Middle frontal gyrus (tissue), 1 donor: Measurements from ENCODE around the gene TMEM129.
A peak's percentile ranks its signal among the peaks of the same experiment; 100 is the strongest.
"Not testable (repeated sequence)": the region's sequence is repeated elsewhere in the genome, so short reads cannot be mapped to it uniquely, and the experiment has no call there.

Experiments
- DNase-seq: peaks from one replicate; pipeline ENCODE4 v3.0.0-alpha.2; 2015; ENCODE audit warnings: low spot score; ENCODE audit errors: extremely low spot score

Gene TMEM129

DNA sequence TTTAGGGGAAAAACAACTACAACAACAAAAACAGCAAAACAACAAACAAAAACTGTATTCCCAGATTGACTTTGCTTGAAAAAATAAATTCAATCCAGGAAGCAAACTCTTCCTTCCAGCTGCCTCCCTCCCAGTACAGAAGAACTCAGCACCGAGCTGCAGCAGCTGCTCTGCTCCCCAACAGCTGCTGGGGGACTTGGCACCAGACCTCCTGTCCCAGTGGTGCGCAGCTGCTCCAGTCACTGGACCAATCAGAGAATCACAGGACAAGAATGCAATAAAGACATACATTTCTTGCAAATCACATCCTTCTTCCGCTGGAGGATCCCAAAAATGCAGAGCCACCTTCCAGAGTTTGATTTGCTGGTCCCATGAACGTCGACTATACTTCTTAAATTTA is 25.2 kb downstream of the TMEM129 start:
- DNase-seq, result no peak

DNA sequence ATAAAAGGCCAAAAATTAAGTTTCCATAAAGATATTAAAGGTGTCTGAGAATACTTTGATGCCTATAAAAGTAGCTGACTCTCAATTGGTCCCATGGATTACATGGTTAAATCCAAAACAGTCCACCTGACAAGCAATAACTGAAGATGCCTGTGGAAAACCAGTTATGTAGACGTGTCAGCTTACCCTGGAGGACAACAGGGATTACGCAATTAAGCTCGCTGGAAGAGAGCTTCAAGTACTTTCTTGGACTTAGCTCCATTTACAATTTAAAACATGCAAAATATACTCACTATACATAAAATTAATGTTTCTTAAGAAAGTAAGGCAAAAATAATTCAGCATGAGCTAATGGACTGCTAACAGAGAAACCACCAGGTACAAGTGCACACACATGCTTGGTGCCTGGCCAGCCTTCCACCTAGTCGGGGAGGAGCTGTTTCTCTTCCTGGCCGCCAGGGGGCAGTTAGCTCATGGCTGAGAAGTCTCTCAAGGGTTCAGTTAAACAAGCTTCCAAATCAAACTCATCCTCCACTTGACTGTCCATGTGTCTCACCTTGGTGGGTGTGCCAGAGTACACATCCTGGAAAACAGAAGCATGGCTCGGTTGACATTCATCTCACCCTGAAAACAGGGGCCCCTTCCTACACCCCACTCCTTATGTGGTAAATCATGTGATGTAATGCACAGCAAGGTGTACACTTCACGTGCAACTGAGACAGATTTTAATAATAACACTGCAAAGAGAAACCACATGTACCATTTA is 27.8 kb downstream of the TMEM129 start:
- DNase-seq, result no peak

DNA sequence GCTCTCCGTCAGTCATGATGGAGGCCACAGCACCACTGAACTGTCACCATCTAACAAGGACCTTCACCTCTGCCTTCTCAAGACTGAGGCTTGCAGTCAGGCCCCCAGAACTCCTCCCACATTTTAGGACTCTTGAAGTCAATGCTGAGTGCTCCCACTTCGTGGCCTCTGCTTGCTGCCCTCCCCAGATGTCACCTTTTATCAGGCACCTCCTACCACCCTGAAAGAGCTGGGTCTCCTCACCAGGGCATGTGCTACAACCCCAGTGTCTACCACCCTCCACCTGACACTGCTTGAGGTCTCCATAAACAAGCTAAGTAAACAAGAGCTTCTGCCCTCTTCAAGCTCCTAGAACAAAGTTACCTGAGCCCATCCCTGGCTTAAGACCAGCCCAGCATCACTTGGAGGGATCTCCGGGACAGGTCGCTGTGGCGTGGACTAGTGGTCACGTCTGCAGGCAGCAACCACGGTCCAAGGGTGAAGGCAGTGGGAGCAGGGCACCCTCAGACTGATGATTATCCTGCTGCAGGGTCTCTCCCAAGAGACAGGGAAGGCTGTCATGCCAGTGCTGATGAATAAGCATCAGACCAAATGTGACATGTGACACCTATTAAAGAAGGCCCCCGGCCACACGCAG is 29.3 kb downstream of the TMEM129 start:
- no peak for DNase-seq

DNA sequence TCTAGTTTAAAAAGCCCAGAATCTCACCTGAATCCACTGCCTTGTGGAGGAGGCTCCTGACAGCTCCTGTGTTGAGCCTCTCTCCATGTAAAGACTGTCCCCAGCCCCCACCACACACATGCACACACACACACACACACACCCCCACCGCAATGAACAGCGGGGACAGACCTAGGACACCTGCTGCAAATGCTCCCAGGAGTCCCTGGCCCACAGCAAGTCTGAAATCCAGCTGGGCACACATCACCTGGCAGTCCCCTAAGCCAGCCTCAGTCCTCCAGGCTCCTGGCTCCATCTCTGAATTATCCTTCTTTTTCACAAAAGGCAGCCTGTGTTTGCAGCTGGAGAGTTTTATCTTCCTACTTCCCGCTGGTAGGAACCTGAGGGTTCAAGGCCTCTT is 30.4 kb downstream of the TMEM129 start:
- DNase-seq, result no peak

DNA sequence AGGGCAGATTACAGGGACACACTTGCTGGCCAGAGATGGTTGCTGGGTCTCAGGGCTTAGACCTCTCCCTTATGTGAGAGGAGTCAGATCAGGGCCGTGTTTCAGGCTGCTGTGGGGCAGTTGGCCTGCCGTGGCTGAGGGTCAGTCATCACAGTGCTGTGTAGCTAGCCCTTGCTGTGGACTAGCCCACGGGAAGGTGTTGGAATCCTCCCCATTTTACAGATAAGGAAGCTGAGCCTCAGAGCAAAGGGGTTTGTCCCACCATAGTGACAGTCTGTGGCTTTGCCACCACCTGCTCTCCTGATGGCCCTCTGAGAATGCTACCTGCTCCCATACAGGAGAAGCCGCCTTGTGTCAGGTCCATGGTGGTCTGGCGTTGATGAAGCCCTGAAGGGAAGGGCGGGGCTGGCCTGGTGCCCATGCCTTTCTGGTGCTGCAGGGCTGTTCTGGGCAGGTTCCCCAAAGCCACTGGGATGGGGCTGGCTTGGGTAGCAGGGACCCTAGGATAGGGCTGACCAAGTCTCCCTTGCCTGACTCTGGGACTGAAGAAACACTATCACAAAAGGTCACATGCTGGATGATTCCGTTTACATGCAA is 34.6 kb downstream of the TMEM129 start:
- DNase-seq, result no peak

DNA sequence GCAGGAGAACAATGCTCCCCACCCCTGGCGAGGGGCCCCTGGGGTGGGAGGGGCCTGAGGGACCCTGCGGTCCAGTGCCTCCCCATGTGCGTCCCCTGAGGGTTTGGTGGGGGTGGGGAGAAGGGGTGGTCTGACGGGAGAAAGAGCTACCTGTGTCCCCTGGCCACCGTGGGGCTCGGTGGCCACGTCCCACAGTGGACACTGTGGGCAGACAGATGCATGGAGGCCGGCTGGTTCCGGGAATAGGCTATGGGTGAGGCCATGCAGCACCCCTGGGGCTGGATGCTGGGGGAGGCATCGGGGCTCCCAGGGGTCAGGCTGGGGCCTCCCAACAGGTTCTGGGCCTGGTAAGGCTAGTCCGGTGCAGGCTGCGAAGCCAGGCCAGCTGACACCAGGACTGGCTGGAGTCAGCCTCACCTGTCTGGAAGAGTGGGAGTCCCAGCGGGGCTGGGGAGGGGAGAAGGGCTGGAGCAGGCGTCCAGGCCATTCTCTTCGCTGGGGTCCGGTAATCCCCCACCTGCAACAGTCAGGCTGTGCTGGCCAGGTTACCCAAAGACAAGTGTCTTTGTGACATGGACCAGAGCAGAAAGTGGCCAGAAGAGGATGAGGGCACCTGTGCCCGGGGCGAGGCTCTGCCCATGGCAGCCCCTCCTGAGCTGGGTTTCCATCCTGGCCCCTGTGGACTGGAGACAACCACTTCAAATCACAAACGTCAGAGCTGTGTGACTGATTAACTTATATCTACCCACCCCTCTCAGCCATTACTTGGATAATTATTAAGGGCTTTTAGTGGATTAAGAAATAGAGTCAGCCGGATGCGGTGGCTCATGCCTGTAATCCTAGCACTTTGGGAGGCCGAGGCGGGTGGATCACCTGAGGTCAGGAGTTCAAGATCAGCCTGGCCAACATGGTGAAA is 35.6 kb downstream of the TMEM129 start:
- no peak for DNase-seq

DNA sequence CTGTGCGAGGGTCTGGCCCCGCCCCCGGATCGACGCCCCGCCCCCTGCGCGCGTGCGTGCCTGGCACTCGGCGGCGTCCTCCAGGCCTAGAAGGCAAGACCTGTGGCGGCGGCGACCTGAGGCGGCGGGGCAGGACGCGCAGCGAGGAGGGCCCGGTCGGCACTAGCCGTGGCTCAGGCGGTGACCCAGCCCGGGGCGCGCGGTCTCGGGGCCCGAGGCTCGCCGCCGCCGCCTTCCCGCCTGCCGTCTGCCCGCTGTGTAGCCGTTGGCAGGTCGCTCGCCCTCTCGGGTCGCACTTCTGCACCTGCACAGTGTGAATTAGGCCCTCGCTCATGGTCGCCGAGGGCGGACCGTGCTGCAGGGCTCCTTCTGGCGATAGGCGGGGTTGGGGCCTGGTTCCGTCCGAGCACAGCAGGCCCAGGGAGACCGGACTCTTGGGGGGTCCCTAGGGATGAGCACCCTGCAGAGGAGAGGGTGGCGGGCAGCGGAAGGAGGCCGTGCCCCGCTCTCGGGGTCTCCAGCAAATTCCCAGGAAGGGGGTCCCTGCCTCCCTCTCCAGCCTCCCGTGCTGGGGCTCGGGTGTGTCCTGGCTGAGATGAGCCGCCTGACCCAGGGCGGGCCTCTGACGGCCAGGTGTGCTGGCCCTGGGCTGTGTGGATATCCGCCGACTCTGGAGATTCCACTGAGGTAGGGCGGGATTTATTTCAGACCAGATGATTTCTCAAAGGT is 36.5 kb downstream of the TMEM129 start:
- no peak for DNase-seq

DNA sequence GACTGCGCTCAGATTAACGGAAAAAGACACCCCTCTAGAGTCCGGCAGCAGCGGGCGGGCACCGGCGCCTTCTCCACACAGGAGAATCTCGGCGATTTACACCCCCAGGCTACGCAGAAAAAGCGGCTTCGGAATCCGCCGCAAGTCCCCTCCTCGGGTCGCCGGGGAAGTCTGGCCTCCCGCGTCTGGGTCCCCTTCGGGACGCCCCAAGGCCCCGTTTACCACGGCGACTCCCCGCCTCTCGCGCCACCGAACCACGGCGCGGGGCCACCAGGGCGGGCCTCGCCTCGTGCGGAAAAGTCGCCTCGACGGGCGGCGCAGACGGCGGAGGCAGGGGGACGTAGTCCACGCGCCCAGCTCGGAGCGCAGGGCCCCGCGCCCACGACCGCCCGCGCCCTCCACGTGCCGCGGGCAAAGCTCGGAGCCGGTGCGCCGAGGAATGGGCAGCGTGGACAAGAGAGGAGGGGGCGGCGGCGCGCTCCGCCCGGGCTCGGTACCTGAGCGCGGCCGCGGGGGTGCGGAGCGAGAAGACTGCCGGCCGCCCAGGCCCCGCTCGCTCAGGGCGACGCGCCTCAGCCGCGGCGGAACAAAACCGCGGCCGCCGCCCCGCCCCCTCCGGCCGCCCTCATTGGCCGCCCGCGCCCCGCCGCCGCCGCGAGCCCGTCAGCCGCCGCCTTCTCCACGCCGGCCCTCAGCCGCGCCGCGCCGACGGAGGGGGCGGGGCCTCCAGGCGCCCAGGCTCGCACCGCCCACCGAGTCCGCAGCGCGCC is 37.2 kb downstream of the TMEM129 start, which contains the start of gene FAM53A:
TSS of gene FAM53A (minus strand) at position 578 of the 770 bp plus-strand sequence. CDS start 15,572 bp downstream, outside the sequence.
- DNase-seq, result peak; percentile 62

DNA sequence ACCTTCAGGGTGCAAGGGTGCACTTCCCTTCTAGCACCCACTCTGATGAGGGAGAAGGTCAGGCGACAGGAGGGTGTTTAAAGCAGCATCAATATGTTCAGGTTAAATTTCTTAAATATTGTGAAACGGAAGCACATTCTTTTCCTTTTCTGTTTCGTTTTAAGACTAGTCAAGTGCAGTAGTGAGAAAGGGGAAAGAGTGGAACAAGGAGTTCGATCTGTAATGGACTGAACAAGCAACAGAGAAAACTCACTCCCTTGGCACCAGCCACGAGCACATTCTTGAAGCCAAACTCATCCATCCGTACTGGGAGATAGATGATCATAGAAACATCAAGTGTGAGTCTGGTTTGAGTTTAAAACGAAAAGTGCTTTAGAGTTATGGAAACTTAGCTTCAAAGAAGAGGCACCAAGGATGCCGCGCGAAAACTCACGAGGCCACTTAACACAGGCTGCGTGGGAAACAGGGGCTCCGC is 37.8 kb downstream of the TMEM129 start:
- no peak for DNase-seq

DNA sequence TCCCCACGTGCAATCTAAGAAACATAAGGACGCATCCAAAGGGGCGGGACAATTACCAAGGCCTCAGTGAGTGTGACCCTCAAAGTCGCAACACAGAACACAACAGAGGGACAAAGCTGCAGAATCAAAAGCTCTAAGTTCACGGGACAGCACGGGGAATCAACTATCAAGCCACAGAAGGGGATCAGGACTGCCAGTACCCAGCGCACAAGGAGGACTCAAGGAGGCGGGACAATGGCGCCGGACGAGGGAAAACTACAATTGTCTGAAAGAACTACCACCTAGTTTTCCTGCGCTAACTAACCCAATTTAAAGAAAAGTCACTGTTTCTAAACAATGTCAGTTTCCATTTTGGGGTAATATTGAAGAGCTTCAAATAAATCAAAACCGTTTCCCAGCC is 38.3 kb downstream of the TMEM129 start:
- DNase-seq, result no peak

DNA sequence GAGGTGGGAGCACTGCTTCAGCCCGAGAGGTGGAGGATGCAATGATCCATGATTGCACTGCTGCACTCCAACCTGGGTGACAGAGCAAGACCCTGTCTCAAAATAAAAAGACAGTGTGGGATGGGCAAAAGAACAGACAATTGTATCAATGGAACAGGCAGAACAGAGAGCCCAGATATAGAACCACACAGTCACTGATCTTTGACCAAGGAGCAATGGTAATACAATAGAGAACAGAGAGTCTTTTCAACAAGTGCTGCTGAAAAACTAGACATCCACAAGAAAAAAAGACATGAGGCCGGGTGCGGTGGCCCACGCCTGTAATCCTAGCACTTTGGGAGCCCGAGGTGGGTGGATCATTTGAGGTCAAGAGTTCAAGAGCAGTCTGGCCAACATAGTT is 42.9 kb downstream of the TMEM129 start:
- DNase-seq, result no peak

DNA sequence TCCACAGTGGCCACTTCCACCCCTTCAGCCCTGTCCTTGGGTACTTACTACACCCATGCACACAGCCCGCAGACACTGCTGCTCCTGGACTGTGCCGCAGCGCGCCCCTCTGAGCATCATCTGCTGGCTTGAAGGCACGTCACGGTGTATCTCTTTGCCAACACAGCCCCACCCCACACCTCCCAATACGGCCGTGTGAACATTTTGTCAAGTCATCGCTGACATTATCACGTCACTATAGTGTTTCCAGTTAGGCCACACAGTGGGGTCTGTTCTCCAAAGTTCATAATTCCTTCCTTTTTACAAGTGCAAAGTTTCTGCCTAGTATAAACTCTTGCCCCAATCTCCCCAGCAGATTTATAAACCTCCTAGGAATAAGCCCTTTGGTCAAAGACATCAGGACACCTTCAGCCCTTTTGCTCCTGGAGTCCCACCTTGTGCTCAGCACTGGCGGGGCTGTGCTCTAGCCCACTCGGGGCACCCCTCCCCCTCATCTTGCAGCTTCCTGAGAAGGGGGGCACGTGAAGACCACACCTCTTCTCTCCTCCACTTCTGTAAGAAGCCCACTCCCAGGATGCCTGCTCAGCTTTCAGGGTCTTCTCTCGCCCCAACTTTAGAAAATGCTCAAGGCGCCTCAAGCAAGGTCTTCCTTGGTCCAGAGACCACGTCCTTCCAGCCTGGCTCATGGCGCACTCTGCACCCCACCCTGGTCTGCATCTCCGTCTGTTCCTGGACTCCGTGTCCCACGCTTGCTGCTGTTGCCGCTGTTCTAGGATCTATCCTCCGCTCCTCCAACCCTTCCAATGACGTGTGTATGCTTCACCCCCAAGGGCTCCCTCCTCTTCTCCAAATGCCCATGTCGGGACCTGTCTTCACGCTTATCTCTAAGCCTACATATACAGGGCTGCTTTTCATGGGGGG is 44.3 kb downstream of the TMEM129 start:
- DNase-seq, result no peak

DNA sequence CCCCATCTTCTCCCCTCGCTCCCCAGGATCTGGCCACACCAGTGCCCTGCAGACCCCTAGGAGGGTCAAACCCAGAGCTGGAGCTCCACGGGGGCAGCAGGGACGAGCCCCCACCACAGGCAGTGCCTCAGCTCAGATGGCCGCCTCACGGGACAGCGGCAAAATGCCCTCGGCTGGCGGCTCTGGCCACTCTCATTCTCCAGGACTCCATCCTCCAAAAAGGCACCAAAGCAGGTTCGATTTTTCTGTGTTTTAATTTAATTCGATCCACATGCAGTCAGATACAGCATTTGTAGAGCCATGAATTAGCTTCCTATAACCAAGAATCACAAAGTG is 45.4 kb downstream of the TMEM129 start:
- DNase-seq, result no peak

DNA sequence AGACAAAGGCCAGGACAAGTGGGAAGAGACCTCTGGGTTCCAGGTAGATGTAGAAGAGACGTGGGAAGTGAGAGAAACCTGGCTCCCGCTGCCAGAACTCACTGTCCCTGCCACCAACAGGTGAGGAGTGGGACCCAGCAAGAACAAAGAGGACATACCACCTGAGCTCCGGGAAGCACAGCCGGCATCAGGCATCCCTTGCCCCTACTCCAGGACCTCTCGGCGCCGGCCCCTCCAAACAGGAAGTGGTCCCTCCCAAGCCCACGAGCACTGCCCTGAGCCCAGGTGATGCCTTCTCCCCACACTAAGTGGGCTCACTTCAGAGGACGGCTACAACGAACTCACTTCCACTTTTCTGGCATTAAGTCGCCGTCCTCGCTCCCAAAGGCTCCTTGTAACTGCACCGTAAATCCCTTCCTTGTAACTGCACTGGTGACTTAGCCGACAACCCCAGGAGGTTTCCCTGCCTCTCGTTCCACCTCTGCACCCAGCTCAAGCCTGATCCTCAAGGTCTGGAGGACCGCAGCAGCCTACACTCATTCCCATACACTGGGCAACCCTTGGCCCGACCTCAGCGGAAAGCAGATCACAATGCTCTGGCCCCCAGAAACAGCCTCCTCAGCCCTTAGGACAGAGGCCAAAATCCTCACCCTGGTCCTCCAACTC is 45.9 kb downstream of the TMEM129 start:
- DNase-seq, result no peak

DNA sequence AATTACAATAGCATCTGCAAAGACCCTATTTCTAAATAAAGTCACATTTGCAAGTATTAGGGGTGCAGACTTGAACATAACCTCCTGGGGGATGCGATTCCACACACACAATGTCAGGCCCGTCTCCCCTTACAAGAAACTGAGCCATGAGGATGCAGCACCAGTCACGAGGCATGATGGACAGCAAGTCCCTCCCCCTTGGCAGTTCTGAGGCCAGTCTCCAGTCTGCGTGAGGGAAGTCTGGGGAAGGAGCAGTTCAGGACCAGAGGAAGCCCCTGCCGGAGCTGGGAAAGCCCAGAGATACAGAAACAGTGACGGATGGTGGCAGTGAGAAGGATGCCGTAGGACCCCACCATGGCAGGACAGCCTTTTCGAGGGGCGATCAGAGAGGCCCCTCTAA is 46.4 kb downstream of the TMEM129 start:
- DNase-seq, result no peak

DNA sequence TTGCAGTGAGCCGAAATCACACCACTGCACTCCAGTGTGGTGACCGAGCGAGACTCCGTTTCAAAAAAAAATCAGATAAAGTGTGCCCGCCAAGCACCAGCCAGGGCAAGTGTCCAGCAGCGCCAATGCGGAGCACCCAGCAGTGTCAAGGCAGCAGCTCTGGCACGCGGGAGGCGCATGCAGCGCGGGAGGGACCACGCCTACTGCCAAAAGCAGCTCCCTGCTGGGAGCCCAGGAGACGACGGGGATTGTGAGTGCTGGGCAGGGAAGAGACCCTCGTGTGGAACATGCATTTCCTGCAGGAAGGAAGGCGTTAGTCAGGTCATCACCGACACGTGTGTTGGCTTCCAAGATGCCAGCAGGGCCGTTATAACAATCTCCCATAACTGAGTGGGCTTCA is 47.5 kb downstream of the TMEM129 start:
- no peak for DNase-seq

DNA sequence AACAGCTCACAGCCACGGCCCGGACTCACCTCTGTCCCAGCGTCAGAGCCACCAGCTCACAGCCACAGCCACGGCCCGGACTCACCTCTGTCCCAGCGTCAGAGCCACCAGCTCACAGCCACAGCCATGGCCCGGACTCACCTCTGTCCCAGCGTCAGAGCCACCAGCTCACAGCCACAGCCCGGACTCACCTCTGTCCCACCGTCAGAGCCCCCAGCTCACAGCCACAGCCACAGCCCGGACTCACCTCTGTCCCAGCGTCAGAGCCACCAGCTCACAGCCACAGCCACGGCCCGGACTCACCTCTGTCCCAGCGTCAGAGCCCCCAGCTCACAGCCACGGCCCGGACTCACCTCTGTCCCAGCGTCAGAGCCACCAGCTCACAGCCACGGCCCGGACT is 50.1 kb downstream of the TMEM129 start:
- DNase-seq, result not testable (repeated sequence)

DNA sequence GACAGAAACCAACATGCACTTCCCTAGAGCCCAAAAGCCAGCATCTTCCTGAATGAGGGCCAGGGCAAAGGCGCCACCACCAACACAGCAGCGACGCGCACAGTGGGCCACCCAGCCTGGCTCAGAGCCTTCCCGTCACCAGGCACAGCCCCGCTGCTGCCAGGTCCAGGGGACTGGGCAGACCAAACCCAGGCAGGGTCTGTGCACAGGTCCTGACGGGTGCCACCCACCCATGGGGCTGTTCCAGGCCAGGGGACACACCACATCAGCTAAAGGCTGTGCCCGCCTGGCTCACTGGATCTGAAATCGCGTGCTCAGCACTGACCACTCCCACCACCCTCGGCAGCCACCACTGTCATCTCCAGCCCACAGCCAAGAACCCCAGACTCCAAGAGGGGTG is 50.8 kb downstream of the TMEM129 start:
- no peak for DNase-seq

DNA sequence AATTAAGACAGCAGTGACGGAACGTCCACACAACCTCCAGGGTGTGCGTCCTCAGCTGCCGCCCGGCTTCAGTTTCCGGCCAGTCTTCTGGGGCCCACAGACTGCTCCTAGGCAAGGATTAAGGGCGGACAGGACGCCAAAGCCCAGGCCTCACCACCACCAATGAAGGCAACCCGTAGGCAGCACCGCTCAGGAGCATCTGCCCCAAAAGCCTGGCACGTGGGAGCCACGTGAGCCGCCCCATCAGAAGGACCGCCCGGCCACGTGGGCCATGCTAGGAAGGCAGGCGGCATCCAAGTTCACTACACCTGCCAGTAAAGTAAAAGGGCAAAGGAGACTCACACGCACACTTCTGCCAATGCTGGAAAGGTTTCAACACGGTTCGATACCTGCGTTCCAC is 51.3 kb downstream of the TMEM129 start:
- no peak for DNase-seq
